K562 (cell line): ENCODE measurements around the gene CTDSP2. TPM values are rescaled to one million over a fixed set of nuclear protein-coding genes. Genes with fewer than 3 reads are reported as not detected.
A peak's percentile ranks its signal among the peaks of the same experiment; 100 is the strongest.

Experiments used
- GATA2 ChIP-seq: sonication (generic); formaldehyde crosslinking; IDR thresholded peaks from 2 replicates; pipeline ENCODE4 v1.4.0; 2020; ENCODE audit warnings: mild to moderate bottlenecking, missing genetic modification reagents
- GTF2A2 ChIP-seq: IDR thresholded peaks from 2 replicates; pipeline ENCODE4 v1.6.1; 2016; ENCODE audit warnings: mild to moderate bottlenecking, missing genetic modification characterization, missing compliant biosample characterization
- HCFC1 ChIP-seq: IDR thresholded peaks from 2 replicates; pipeline ENCODE4 v1.6.1; 2012; ENCODE audit warnings: low read depth, low read length, improper control_type of control experiment
- HDGF ChIP-seq: fragments of 450-650 bp; IDR thresholded peaks from 2 replicates; pipeline ENCODE4 v1.6.1; 2016
- MBD2 ChIP-seq: sonication (generic); IDR thresholded peaks from 2 replicates; pipeline ENCODE4 v1.6.1; 2016; ENCODE audit warnings: low read depth, borderline replicate concordance
- MECOM ChIP-seq: fragments of 250-450 bp; sonication (Bioruptor Pico); IDR thresholded peaks from 2 replicates; pipeline ENCODE4 v1.8.0; 2022; ENCODE audit warnings: inconsistent platforms
- PHF8 ChIP-seq: fragments of 200-600 bp; sonication (generic); IDR thresholded peaks from 2 replicates; pipeline ENCODE4 v1.6.1; 2012; ENCODE audit warnings: mixed run types, mild to moderate bottlenecking, inconsistent platforms, low read length, moderate library complexity, borderline replicate concordance
- PML ChIP-seq: IDR thresholded peaks from 2 replicates; pipeline ENCODE4 v1.6.1; 2012; ENCODE audit warnings: low read length, inconsistent platforms
- TRIM28 ChIP-seq: fragments of 450-650 bp; IDR thresholded peaks from 2 replicates; pipeline ENCODE4 v1.6.1; 2017
- ZNF707 ChIP-seq: fragments of 250-450 bp; sonication (Bioruptor Pico); conservative IDR thresholded peaks from 2 replicates; pipeline ENCODE4 v1.8.0; 2022; ENCODE audit warnings: inconsistent platforms, mild to moderate bottlenecking, moderate library complexity
- polyA plus RNA-seq, 8 experiments: library from polyadenylated mRNA; depleted of rRNA in 4 of 8; stranded (reverse) in 5 of 8; unstranded in 3 of 8; fragments of >200 nt; fragmentation: Nextera tagmentation in 2 of 8; fragmentation: Illumina TruSeq in 1 of 8; extraction: Ambion mirVana in 2 of 8; extraction: Trizol in 1 of 8; gene quantifications; 2 replicates each; pipeline versions ENCODE4 v1.2.1 to v1.2.3, GENCODE V29; 2011 to 2014; ENCODE audit warnings: inconsistent platforms in 1 of 8, missing spikeins in 1 of 8
- total RNA-seq, 7 experiments: library from RNA; depleted of rRNA in 6 of 7; stranded (reverse); fragments of >200 nt in 6 of 7; fragmentation: Illumina TruSeq in 2 of 7; extraction: Trizol in 2 of 7; gene quantifications; 2 replicates each; pipeline versions ENCODE4 v1.2.1 to v1.2.3, GENCODE V29; 2011 to 2021; ENCODE audit warnings: low replicate concordance in 1 of 7
- TF ChIP-seq, protein P1 (sequence below), 2 experiments: IDR thresholded peaks; 2 replicates each; pipeline ENCODE4 v1.6.1; 2012; ENCODE audit warnings: improper control_type of control experiment in 2 of 2, low read depth in 2 of 2, low read length in 2 of 2, borderline replicate concordance in 1 of 2
- TF ChIP-seq, protein P2 (sequence below): sonication (generic); formaldehyde crosslinking; IDR thresholded peaks from 2 replicates; pipeline ENCODE4 v1.8.0; 2022; ENCODE audit warnings: mild to moderate bottlenecking, missing genetic modification reagents
- TF ChIP-seq, protein P3 (sequence below): sonication (generic); formaldehyde crosslinking; IDR thresholded peaks from 2 replicates; pipeline ENCODE4 v1.8.0; 2022; ENCODE audit warnings: mild to moderate bottlenecking, missing genetic modification reagents, borderline replicate concordance
- TF ChIP-seq, protein P4 (sequence below), 2 experiments: fragments of 450-650 bp; conservative IDR thresholded peaks; 2 replicates each; pipeline ENCODE4 v1.6.1; 2017; ENCODE audit warnings: mild to moderate bottlenecking in 2 of 2, moderate library complexity in 2 of 2
- TF ChIP-seq, protein P5 (sequence below): sonication (generic); formaldehyde crosslinking; IDR thresholded peaks from 2 replicates; pipeline ENCODE4 v1.8.1; 2023; ENCODE audit warnings: mild to moderate bottlenecking, missing genetic modification reagents
- TF ChIP-seq, protein P6 (sequence below): IDR thresholded peaks from 2 replicates; pipeline ENCODE4 v1.6.1; 2011; ENCODE audit not compliant: insufficient read length; ENCODE audit errors: extremely low read depth

Gene CTDSP2
- total and polyA plus RNA-seq, 9 of the 15 experiments (the other 6 are each of a cell fraction or from before 2014, with no cell fraction given) = 20.4 to 108 (median 47.7) TPM

DNA sequence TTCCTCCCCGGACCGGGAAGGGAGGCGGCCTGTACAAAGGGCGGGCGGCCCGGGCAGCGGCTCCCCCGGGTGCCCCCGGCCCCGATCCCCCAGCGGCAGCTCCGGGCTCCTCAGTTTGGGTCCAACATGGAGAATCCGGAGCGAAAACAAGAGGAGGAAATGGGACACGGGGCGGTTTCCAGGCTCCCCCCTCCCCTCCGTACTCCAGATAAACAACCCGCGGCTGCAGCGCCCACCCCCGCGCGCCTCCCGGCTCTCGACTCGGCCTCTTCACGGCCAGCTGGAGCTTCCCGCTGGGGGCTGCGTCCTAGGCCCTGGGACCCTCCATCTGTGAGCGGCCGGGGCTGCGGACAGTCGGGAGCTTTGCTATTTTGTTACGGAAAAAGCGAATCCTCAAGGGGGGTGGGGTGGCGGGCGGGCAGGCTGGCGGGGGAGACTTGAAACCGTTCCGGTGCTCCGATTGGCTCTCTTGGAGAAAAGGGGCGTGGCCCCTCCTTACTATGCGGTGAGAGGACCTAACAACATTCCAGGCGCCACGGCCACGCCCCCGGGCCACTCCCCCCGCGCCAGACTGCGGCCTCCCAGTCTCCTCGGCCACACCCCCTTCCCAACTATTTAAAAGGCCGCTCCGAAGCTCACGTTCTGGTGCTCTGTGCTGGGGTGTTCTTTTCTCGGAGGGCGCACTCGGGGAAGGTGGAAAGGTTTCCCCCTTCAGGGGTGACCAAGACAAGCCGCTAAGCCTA is at the start of gene CTDSP2 (continued):
- TF ChIP-seq, protein P1, sequence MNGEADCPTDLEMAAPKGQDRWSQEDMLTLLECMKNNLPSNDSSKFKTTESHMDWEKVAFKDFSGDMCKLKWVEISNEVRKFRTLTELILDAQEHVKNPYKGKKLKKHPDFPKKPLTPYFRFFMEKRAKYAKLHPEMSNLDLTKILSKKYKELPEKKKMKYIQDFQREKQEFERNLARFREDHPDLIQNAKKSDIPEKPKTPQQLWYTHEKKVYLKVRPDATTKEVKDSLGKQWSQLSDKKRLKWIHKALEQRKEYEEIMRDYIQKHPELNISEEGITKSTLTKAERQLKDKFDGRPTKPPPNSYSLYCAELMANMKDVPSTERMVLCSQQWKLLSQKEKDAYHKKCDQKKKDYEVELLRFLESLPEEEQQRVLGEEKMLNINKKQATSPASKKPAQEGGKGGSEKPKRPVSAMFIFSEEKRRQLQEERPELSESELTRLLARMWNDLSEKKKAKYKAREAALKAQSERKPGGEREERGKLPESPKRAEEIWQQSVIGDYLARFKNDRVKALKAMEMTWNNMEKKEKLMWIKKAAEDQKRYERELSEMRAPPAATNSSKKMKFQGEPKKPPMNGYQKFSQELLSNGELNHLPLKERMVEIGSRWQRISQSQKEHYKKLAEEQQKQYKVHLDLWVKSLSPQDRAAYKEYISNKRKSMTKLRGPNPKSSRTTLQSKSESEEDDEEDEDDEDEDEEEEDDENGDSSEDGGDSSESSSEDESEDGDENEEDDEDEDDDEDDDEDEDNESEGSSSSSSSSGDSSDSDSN (IDR thresholded peaks at IDR 0.05; ENCODE audit: borderline replicate concordance in 1 of 2, low read depth in 2 of 2, low read length in 2 of 2) = 0 out of 4 replicates have a peak, but pooled peaks of 1 of the 2 experiments have one; percentile 37
- peak; percentile 18; the same call in 1 of the 2 replicates for TF ChIP-seq PHF8
- TF ChIP-seq, protein P2, sequence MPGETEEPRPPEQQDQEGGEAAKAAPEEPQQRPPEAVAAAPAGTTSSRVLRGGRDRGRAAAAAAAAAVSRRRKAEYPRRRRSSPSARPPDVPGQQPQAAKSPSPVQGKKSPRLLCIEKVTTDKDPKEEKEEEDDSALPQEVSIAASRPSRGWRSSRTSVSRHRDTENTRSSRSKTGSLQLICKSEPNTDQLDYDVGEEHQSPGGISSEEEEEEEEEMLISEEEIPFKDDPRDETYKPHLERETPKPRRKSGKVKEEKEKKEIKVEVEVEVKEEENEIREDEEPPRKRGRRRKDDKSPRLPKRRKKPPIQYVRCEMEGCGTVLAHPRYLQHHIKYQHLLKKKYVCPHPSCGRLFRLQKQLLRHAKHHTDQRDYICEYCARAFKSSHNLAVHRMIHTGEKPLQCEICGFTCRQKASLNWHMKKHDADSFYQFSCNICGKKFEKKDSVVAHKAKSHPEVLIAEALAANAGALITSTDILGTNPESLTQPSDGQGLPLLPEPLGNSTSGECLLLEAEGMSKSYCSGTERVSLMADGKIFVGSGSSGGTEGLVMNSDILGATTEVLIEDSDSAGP = no peak
- no peak for TF ChIP-seq MECOM (CRISPR knock-in tag)
- TF ChIP-seq HDGF = no peak
- 0 out of 2 replicates have a peak, but pooled peaks have one; percentile 45 for TF ChIP-seq TRIM28
- TF ChIP-seq, protein P3, sequence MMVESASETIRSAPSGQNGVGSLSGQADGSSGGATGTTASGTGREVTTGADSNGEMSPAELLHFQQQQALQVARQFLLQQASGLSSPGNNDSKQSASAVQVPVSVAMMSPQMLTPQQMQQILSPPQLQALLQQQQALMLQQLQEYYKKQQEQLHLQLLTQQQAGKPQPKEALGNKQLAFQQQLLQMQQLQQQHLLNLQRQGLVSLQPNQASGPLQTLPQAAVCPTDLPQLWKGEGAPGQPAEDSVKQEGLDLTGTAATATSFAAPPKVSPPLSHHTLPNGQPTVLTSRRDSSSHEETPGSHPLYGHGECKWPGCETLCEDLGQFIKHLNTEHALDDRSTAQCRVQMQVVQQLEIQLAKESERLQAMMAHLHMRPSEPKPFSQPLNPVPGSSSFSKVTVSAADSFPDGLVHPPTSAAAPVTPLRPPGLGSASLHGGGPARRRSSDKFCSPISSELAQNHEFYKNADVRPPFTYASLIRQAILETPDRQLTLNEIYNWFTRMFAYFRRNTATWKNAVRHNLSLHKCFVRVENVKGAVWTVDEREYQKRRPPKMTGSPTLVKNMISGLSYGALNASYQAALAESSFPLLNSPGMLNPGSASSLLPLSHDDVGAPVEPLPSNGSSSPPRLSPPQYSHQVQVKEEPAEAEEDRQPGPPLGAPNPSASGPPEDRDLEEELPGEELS (CRISPR knock-in tag) = peak; percentile 77; the same call in 1 of the 2 replicates
- TF ChIP-seq PML = no peak
- TF ChIP-seq HCFC1 = peak; percentile 43; the same call in 1 of the 2 replicates
- no peak for TF ChIP-seq ZNF707
- TF ChIP-seq, protein P4, sequence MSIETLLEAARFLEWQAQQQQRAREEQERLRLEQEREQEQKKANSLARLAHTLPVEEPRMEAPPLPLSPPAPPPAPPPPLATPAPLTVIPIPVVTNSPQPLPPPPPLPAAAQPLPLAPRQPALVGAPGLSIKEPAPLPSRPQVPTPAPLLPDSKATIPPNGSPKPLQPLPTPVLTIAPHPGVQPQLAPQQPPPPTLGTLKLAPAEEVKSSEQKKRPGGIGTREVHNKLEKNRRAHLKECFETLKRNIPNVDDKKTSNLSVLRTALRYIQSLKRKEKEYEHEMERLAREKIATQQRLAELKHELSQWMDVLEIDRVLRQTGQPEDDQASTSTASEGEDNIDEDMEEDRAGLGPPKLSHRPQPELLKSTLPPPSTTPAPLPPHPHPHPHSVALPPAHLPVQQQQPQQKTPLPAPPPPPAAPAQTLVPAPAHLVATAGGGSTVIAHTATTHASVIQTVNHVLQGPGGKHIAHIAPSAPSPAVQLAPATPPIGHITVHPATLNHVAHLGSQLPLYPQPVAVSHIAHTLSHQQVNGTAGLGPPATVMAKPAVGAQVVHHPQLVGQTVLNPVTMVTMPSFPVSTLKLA (conservative IDR thresholded peaks at IDR 0.05) = peak; percentile 91 to 92
- TF ChIP-seq, protein P5, sequence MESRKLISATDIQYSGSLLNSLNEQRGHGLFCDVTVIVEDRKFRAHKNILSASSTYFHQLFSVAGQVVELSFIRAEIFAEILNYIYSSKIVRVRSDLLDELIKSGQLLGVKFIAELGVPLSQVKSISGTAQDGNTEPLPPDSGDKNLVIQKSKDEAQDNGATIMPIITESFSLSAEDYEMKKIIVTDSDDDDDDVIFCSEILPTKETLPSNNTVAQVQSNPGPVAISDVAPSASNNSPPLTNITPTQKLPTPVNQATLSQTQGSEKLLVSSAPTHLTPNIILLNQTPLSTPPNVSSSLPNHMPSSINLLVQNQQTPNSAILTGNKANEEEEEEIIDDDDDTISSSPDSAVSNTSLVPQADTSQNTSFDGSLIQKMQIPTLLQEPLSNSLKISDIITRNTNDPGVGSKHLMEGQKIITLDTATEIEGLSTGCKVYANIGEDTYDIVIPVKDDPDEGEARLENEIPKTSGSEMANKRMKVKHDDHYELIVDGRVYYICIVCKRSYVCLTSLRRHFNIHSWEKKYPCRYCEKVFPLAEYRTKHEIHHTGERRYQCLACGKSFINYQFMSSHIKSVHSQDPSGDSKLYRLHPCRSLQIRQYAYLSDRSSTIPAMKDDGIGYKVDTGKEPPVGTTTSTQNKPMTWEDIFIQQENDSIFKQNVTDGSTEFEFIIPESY (CRISPR knock-in tag) = no peak
- no peak for TF ChIP-seq MBD2
- peak; percentile 82 for TF ChIP-seq GTF2A2 (tag)
- TF ChIP-seq, protein P6, sequence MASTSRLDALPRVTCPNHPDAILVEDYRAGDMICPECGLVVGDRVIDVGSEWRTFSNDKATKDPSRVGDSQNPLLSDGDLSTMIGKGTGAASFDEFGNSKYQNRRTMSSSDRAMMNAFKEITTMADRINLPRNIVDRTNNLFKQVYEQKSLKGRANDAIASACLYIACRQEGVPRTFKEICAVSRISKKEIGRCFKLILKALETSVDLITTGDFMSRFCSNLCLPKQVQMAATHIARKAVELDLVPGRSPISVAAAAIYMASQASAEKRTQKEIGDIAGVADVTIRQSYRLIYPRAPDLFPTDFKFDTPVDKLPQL = no peak
- no peak for TF ChIP-seq GATA2
